Neural cell (in vitro differentiated cells): ENCODE measurements around the gene FYB1.

Experiments used
- EZH2 ChIP-seq: fragments of 200-600, 300-800 bp; shearing (Covaris generic), sonication (generic); IDR thresholded peaks from 2 replicates; pipeline ENCODE4 v1.6.1; 2014; ENCODE audit warnings: antibody characterized with exemption, low read length, borderline replicate concordance, mild to moderate bottlenecking; ENCODE audit not compliant: insufficient read depth, poor library complexity, severe bottlenecking
- TF ChIP-seq, protein P1 (sequence below): fragments of 450-650 bp; IDR thresholded peaks from 2 replicates; pipeline ENCODE4 v1.5.1; 2014; ENCODE audit warnings: antibody characterized with exemption, mild to moderate bottlenecking, moderate library complexity; ENCODE audit not compliant: poor library complexity, severe bottlenecking
- TF ChIP-seq, protein P2 (sequence below): IDR thresholded peaks from 2 replicates; pipeline ENCODE4 v1.6.1; 2012; ENCODE audit warnings: borderline replicate concordance

DNA sequence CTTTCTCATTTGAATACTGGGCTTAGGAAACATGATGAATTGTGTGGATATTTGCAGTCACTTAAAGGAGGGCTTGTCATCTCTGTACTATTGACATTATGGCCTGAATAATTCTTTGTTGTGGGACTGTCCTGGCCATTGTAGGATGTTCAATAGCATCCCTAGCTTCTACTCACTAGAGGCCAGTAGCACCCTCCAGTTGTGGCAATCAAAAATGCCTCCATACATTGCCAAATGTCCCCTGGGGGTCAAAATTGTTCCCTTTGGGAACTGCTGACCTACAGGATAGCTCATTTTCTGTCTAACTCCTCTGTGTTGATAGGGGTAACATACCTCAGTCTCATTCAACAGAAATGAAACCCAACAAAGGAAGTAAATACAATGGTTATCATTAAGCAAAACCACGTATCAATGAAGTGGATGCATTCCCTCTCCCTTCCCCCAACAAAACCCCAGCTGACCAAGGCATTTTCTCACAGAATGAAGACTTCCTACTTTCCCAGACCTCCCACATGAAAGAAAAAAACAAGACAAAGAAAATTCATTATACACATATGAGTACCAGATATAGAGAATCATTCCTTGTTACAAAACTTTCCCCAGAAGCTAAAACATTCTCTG is 18.1 kb downstream of the FYB1 start:
- TF ChIP-seq EZH2: no peak
- TF ChIP-seq, protein P1, sequence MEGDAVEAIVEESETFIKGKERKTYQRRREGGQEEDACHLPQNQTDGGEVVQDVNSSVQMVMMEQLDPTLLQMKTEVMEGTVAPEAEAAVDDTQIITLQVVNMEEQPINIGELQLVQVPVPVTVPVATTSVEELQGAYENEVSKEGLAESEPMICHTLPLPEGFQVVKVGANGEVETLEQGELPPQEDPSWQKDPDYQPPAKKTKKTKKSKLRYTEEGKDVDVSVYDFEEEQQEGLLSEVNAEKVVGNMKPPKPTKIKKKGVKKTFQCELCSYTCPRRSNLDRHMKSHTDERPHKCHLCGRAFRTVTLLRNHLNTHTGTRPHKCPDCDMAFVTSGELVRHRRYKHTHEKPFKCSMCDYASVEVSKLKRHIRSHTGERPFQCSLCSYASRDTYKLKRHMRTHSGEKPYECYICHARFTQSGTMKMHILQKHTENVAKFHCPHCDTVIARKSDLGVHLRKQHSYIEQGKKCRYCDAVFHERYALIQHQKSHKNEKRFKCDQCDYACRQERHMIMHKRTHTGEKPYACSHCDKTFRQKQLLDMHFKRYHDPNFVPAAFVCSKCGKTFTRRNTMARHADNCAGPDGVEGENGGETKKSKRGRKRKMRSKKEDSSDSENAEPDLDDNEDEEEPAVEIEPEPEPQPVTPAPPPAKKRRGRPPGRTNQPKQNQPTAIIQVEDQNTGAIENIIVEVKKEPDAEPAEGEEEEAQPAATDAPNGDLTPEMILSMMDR: no peak
- TF ChIP-seq, protein P2, sequence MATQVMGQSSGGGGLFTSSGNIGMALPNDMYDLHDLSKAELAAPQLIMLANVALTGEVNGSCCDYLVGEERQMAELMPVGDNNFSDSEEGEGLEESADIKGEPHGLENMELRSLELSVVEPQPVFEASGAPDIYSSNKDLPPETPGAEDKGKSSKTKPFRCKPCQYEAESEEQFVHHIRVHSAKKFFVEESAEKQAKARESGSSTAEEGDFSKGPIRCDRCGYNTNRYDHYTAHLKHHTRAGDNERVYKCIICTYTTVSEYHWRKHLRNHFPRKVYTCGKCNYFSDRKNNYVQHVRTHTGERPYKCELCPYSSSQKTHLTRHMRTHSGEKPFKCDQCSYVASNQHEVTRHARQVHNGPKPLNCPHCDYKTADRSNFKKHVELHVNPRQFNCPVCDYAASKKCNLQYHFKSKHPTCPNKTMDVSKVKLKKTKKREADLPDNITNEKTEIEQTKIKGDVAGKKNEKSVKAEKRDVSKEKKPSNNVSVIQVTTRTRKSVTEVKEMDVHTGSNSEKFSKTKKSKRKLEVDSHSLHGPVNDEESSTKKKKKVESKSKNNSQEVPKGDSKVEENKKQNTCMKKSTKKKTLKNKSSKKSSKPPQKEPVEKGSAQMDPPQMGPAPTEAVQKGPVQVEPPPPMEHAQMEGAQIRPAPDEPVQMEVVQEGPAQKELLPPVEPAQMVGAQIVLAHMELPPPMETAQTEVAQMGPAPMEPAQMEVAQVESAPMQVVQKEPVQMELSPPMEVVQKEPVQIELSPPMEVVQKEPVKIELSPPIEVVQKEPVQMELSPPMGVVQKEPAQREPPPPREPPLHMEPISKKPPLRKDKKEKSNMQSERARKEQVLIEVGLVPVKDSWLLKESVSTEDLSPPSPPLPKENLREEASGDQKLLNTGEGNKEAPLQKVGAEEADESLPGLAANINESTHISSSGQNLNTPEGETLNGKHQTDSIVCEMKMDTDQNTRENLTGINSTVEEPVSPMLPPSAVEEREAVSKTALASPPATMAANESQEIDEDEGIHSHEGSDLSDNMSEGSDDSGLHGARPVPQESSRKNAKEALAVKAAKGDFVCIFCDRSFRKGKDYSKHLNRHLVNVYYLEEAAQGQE: no peak
